Measurements from ENCODE around the gene STXBP4. TPM values are rescaled to one million over a fixed set of nuclear protein-coding genes. Genes with fewer than 3 reads are reported as not detected.

STXBP4 gene
- total RNA-seq, 1 experiment from 2014 or later = 12.0 TPM

- CTCF ChIA-PET = no interaction called here
- Mint-ChIP-seq H3K27me3 (ENCODE audit: low read depth) (no peaks in the 10 kb centered on the region), H3K9me3 (no peaks in the 10 kb centered on the region), H3K36me3 (no peaks in the 10 kb centered on the region), H3K27ac (no peak overlapping the region), H3K4me3 (no peak overlapping the region), H3K4me1 (no peaks in the 10 kb centered on the region)
- ATAC-seq = no peak
- TF ChIP-seq AR (CRISPR knock-in tag; IDR thresholded peaks at IDR 0.05) (no peak), ATF1 (CRISPR knock-in tag; IDR thresholded peaks at IDR 0.05) (no peak), ZNF671 (CRISPR knock-in tag; IDR thresholded peaks at IDR 0.05) (no peak), ZNF512 (CRISPR knock-in tag; IDR thresholded peaks at IDR 0.05; ENCODE audit: borderline replicate concordance) (no peak), ZMAT4 (CRISPR knock-in tag; IDR thresholded peaks at IDR 0.05) (no peak), ESRRA (CRISPR knock-in tag; IDR thresholded peaks at IDR 0.05; ENCODE audit: borderline replicate concordance) (no peak), SOX15 (CRISPR knock-in tag; IDR thresholded peaks at IDR 0.05) (no peak), MAX (CRISPR knock-in tag; IDR thresholded peaks at IDR 0.05) (no peak), MXD4 (CRISPR knock-in tag; IDR thresholded peaks at IDR 0.05; ENCODE audit: borderline replicate concordance) (no peak), NFATC4 (CRISPR knock-in tag; IDR thresholded peaks at IDR 0.05) (no peak), ZNF219 (CRISPR knock-in tag; IDR thresholded peaks at IDR 0.05; ENCODE audit: borderline replicate concordance) (no peak), HMGA2 (CRISPR knock-in tag; IDR thresholded peaks at IDR 0.05) (no peak), MLX (CRISPR knock-in tag; IDR thresholded peaks at IDR 0.05) (no peak)
- POLR2A ChIA-PET = no interaction called here
- no peak for DNase-seq (ENCODE audit: low spot score)
Observed at GRCh38 chr17:55038291-55038690, 69.7 kb downstream of the STXBP4 start.

GRCh38 chr17:55040611-55041010, 72.0 kb downstream of the STXBP4 start:
- ATAC-seq (no peak), DNase-seq (ENCODE audit: low spot score) (no peak)
- Mint-ChIP-seq H3K9me3 (no peaks in the 10 kb centered on the region), H3K4me1 (no peaks in the 10 kb centered on the region), H3K4me3 (no peak overlapping the region), H3K36me3 (no peaks in the 10 kb centered on the region; the same call in 1 of the 2 replicates), H3K27ac (no peak overlapping the region), H3K27me3 (ENCODE audit: low read depth) (no peaks in the 10 kb centered on the region)
- TF ChIP-seq ELF4 (CRISPR knock-in tag; IDR thresholded peaks at IDR 0.05; ENCODE audit: low read depth) = no peak
- TF ChIP-seq TEAD4 (CRISPR knock-in tag; IDR thresholded peaks at IDR 0.05) = no peak
- no peak for TF ChIP-seq E2F1 (CRISPR knock-in tag; IDR thresholded peaks at IDR 0.05)
- no peak for TF ChIP-seq SOX15 (CRISPR knock-in tag; IDR thresholded peaks at IDR 0.05)
- no peak for TF ChIP-seq ZBTB43 (CRISPR knock-in tag; IDR thresholded peaks at IDR 0.05)
- TF ChIP-seq IRF2 (CRISPR knock-in tag; IDR thresholded peaks at IDR 0.05; ENCODE audit: borderline replicate concordance, low read depth) = no peak
- TF ChIP-seq MYBL2 (CRISPR knock-in tag; IDR thresholded peaks at IDR 0.05) = no peak
- no peak for TF ChIP-seq OVOL2 (CRISPR knock-in tag; IDR thresholded peaks at IDR 0.05; ENCODE audit: borderline replicate concordance)
- TF ChIP-seq IRF1 (CRISPR knock-in tag; IDR thresholded peaks at IDR 0.05) = no peak
- TF ChIP-seq FOXP4 (CRISPR knock-in tag; IDR thresholded peaks at IDR 0.05) = no peak
- ChIA-PET CTCF (no interaction called here), POLR2A (no interaction called here)

Data from WTC11 (cell line).